GM19240 (cell line): ENCODE results near the gene HNRNPAB.
"Not testable (repeated sequence)": the region's sequence is repeated elsewhere in the genome, so short reads cannot be mapped to it uniquely, and the experiment has no call there.

ENCODE experiments used
- DNase-seq: peaks from one replicate; pipeline ENCODE4 v3.0.0; 2011; ENCODE audit warnings: low spot score; ENCODE audit not compliant: insufficient read length

The HNRNPAB gene

GRCh38 chr5:178241688-178242231 is 37.4 kb downstream of the HNRNPAB start:
- no peak for DNase-seq

- no peak for DNase-seq
These were observed 38.1 kb downstream of the HNRNPAB start for GRCh38 chr5:178242416-178242815.

GRCh38 chr5:178244576-178244975 is 40.2 kb downstream of the HNRNPAB start:
- DNase-seq = no peak

- no peak for DNase-seq
These were observed 41.1 kb downstream of the HNRNPAB start for GRCh38 chr5:178245389-178245788.

GRCh38 chr5:178246624-178247279 is 42.4 kb downstream of the HNRNPAB start:
- no peak for DNase-seq

GRCh38 chr5:178247481-178248456 is 43.4 kb downstream of the HNRNPAB start:
- no peak for DNase-seq

GRCh38 chr5:178248750-178249149 is 44.4 kb downstream of the HNRNPAB start:
- no peak for DNase-seq

GRCh38 chr5:178249191-178249989 is 45.1 kb downstream of the HNRNPAB start:
- DNase-seq = no peak

- no peak for DNase-seq
These were observed 45.9 kb downstream of the HNRNPAB start for GRCh38 chr5:178250263-178250662.

- DNase-seq = no peak
These were observed 47.9 kb downstream of the HNRNPAB start for GRCh38 chr5:178252258-178252657.

- DNase-seq = not testable (repeated sequence)
These were observed 49.3 kb downstream of the HNRNPAB start for GRCh38 chr5:178253632-178254031.

GRCh38 chr5:178256746-178257145 is 52.4 kb downstream of the HNRNPAB start:
- no peak for DNase-seq

- DNase-seq = no peak
These were observed 53.3 kb downstream of the HNRNPAB start for GRCh38 chr5:178257650-178258049.

GRCh38 chr5:178259623-178260536 is 55.5 kb downstream of the HNRNPAB start:
- no peak for DNase-seq
